Vagina (tissue), 2 donors: ENCODE measurements around the gene MCM9.

ENCODE experiments used
- POLR2A ChIP-seq, 2 donors: fragments of 450-650 bp; IDR thresholded peaks; one replicate each; pipeline ENCODE4 v1.6.1; 2017; ENCODE audit warnings: antibody characterized with exemption in 2 of 2, mild to moderate bottlenecking in 2 of 2, moderate library complexity in 2 of 2
- TF ChIP-seq, protein P1 (sequence below), 3 experiments: fragments of 450-650 bp in 2 of 3; fragments of 200-600 bp in 1 of 3; sonication (generic) in 1 of 3; IDR thresholded peaks; one replicate each; pipeline ENCODE4 v1.5.1; 2017 to 2019; ENCODE audit warnings: antibody characterized with exemption in 3 of 3, mild to moderate bottlenecking in 2 of 3, moderate library complexity in 2 of 3

DNA sequence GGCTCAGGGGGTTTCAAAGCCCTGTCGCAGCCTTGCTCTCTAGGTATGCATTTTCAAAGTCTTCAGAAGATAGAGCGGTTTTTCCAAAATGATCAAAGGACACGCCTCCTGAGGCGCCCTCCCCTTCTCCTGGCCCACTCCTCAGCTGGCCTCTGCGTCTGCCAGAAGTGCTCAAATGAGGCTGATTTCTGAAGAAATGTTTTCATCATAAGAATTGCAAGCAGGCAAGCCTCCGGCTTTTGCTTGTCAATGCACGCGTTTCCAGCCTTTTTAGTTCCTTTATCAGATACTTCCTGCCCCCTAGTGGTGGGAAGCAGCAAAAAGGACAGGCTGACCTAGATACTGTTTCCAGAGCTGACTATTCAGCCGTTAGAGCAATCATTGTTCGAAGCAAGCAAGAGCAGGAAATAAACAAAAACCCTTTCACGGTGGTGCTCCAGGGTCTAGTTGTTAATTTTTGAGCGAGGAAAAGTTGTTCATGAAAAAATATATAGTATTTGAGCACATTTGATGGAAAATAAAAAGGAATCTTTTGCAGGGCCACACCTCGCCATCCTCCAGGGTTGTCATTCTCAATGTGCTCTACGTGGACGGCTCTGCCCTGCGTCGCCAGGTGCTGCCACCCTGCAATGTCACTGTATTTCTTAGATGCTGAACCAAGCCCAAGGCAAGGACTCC lies 134.4 kb downstream of the MCM9 start:
- TF ChIP-seq, protein P1, sequence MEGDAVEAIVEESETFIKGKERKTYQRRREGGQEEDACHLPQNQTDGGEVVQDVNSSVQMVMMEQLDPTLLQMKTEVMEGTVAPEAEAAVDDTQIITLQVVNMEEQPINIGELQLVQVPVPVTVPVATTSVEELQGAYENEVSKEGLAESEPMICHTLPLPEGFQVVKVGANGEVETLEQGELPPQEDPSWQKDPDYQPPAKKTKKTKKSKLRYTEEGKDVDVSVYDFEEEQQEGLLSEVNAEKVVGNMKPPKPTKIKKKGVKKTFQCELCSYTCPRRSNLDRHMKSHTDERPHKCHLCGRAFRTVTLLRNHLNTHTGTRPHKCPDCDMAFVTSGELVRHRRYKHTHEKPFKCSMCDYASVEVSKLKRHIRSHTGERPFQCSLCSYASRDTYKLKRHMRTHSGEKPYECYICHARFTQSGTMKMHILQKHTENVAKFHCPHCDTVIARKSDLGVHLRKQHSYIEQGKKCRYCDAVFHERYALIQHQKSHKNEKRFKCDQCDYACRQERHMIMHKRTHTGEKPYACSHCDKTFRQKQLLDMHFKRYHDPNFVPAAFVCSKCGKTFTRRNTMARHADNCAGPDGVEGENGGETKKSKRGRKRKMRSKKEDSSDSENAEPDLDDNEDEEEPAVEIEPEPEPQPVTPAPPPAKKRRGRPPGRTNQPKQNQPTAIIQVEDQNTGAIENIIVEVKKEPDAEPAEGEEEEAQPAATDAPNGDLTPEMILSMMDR (IDR thresholded peaks at IDR 0.05): peak; percentile 65 to 74 (median 72)
- TF ChIP-seq POLR2A (IDR thresholded peaks at IDR 0.05): no peak
